Tibial artery (tissue), 4 donors: ENCODE data around the gene L3MBTL3.

Source experiments
- DNase-seq, 2 donors: peaks; one replicate each; pipeline ENCODE4 v3.0.0-alpha.2; 2019
- H3K27ac ChIP-seq, 2 donors: fragments of 200-600 bp; sonication (generic) in 1 of 2; 1 replicate in 1 of 2; 2 replicates in 1 of 2; pipeline ENCODE4 v1.5.1; 2018 to 2019; ENCODE audit warnings: mild to moderate bottlenecking in 1 of 2
- H3K27me3 ChIP-seq, 2 donors: fragments of 200-600 bp; sonication (generic) in 1 of 2; one replicate each; pipeline versions ENCODE4 v1.5.1 to v1.6.0; 2016 to 2019
- H3K36me3 ChIP-seq, 3 donors: fragments of 200-600 bp; sonication (generic) in 2 of 3; one replicate each; pipeline ENCODE4 v1.5.1; 2016 to 2019; ENCODE audit warnings: mild to moderate bottlenecking in 2 of 3
- H3K4me1 ChIP-seq, 4 donors: fragments of 200-600 bp; sonication (generic) in 2 of 4; 1 replicate in 3 of 4; 2 replicates in 1 of 4; pipeline ENCODE4 v1.5.1; 2016 to 2019
- H3K4me3 ChIP-seq, 2 donors: fragments of 200-600 bp; sonication (generic) in 1 of 2; 1 replicate in 1 of 2; 2 replicates in 1 of 2; pipeline ENCODE4 v1.5.1; 2018 to 2019; ENCODE audit warnings: mild to moderate bottlenecking in 2 of 2
- H3K9me3 ChIP-seq, 3 donors: fragments of 200-600 bp; sonication (generic) in 1 of 3; one replicate each; pipeline ENCODE4 v1.5.1; 2016 to 2019
- intact Hi-C: fragments of 100-400 bp; cut with DNase I; formaldehyde crosslinking; loops from one replicate; pipeline ENCODE4 v1.15.0; 2023; ENCODE audit warnings: low total_unique reads
- TF ChIP-seq, protein P1 (sequence below), 2 experiments: fragments of 200-600 bp in 1 of 2; fragments of 450-650 bp in 1 of 2; IDR thresholded peaks; one replicate each; pipeline ENCODE4 v1.5.1; 2017 to 2019; ENCODE audit warnings: antibody characterized with exemption in 2 of 2, mild to moderate bottlenecking in 1 of 2, moderate library complexity in 1 of 2

Gene L3MBTL3

GRCh38 chr6:130035211-130035610, 16.8 kb downstream of the L3MBTL3 start:
- intact Hi-C loops = no loop called here
- Histone ChIP-seq H3K27me3 (no peaks in the 10 kb centered on the region), H3K9me3 (no peaks in the 10 kb centered on the region), H3K36me3 (no peaks in the 10 kb centered on the region), H3K4me1 (no peaks in the 10 kb centered on the region), H3K4me3 (no peak overlapping the region), H3K27ac (no peak overlapping the region)
- DNase-seq = no peak
- TF ChIP-seq, protein P1, sequence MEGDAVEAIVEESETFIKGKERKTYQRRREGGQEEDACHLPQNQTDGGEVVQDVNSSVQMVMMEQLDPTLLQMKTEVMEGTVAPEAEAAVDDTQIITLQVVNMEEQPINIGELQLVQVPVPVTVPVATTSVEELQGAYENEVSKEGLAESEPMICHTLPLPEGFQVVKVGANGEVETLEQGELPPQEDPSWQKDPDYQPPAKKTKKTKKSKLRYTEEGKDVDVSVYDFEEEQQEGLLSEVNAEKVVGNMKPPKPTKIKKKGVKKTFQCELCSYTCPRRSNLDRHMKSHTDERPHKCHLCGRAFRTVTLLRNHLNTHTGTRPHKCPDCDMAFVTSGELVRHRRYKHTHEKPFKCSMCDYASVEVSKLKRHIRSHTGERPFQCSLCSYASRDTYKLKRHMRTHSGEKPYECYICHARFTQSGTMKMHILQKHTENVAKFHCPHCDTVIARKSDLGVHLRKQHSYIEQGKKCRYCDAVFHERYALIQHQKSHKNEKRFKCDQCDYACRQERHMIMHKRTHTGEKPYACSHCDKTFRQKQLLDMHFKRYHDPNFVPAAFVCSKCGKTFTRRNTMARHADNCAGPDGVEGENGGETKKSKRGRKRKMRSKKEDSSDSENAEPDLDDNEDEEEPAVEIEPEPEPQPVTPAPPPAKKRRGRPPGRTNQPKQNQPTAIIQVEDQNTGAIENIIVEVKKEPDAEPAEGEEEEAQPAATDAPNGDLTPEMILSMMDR (IDR thresholded peaks at IDR 0.05) = no peak

GRCh38 chr6:130037207-130037811, 18.9 kb downstream of the L3MBTL3 start:
- Histone ChIP-seq H3K9me3 (no peaks in the 10 kb centered on the region), H3K36me3 (no peaks in the 10 kb centered on the region), H3K27ac (no peak overlapping the region), H3K4me1 (no peaks in the 10 kb centered on the region), H3K27me3 (no peaks in the 10 kb centered on the region), H3K4me3 (no peak overlapping the region)
- intact Hi-C loops = no loop called here
- no peak for DNase-seq
- TF ChIP-seq, protein P1 (IDR thresholded peaks at IDR 0.05) = peak; percentile 16 to 20

- no peak overlapping the region for H3K4me3 ChIP-seq
- TF ChIP-seq, protein P1 (IDR thresholded peaks at IDR 0.05) = no peak
- intact Hi-C loops = no loop called here
- no peaks in the 10 kb centered on the region for H3K9me3 ChIP-seq
- DNase-seq = no peak
- no peaks in the 10 kb centered on the region for H3K4me1 ChIP-seq
- no peaks in the 10 kb centered on the region for H3K27me3 ChIP-seq
- H3K36me3 ChIP-seq = no peaks in the 10 kb centered on the region
- no peak overlapping the region for H3K27ac ChIP-seq
Measured at GRCh38 chr6:130041594-130041993, 23.2 kb downstream of the L3MBTL3 start.

DNA sequence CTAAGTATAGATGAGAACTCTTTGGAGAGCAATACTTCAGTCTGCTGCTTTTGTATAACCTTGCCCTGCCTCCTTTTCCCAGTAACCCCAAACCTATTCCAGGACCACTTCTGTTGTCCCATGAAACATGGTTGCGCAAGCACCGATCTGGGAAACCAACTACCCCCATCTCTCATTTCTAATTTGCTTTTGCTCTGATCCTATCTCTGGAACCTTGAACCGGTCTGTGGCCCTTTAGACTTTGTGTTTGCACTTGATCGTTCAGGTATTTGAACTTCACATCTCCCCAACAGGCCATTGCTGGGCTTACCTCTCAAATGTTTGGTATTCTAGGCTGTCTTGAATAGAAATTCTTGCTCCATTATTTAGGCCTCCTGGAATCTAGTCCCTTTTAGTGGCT, 25.0 kb downstream of the L3MBTL3 start:
- Histone ChIP-seq H3K27me3 (no peaks in the 10 kb centered on the region), H3K4me3 (no peak overlapping the region), H3K9me3 (no peaks in the 10 kb centered on the region), H3K4me1 (no peaks in the 10 kb centered on the region), H3K36me3 (no peaks in the 10 kb centered on the region), H3K27ac (no peak overlapping the region)
- TF ChIP-seq, protein P1 (IDR thresholded peaks at IDR 0.05) = no peak
- no peak for DNase-seq
- intact Hi-C loops = no loop called here

DNA sequence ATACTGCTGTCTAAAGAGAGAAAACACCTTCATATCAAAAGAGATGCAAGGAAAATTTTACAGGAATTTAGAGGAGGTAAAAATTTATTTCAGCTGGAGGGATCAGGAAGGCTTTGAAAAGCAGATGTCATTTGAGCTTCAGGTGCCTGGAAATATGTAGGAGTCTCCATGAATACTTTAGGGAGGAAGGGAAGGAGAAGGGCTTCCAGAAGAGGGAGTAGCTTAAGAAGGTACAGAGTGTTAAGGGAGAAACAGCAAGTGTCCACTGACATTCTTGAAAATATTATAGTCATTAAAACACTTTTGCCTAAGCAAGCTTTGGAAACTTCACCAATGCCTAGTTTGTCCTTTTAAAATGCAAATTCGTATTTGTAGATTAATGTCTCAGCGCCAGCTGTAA, 27.2 kb downstream of the L3MBTL3 start:
- no peaks in the 10 kb centered on the region for H3K4me1 ChIP-seq
- H3K9me3 ChIP-seq = no peaks in the 10 kb centered on the region
- peaks cover 0 to 13% (median 0%) of the 10 kb centered on the region in 3 donors for H3K36me3 ChIP-seq
- no peak overlapping the region for H3K4me3 ChIP-seq
- no peak for DNase-seq
- no peak overlapping the region for H3K27ac ChIP-seq
- no peaks in the 10 kb centered on the region for H3K27me3 ChIP-seq
- intact Hi-C loops = no loop called here
- TF ChIP-seq, protein P1 (IDR thresholded peaks at IDR 0.05) = no peak

DNA sequence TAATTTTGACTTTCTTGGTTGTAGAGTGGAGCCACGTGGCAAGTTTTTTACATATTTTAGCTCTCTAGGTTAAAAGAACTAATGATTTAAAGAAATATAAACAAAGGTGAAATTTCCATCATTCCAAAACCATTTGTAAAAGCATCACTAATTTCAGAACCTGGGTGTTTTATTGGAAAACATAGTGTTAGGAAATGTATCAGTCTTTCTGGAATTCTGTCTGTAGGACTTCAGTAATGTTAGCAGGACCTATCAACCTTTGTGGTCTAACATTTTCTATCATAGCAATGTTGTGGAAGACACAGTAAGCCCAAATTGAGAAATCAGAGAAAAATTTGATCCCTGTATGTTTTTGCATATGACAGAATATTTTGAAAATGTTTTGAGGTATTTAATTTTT, 28.3 kb downstream of the L3MBTL3 start:
- TF ChIP-seq, protein P1 (IDR thresholded peaks at IDR 0.05) = no peak
- H3K4me3 ChIP-seq = no peak overlapping the region
- no peaks in the 10 kb centered on the region for H3K9me3 ChIP-seq
- no peaks in the 10 kb centered on the region for H3K27me3 ChIP-seq
- H3K36me3 ChIP-seq = peaks cover 0 to 20% (median 4%) of the 10 kb centered on the region in 3 donors
- DNase-seq = no peak
- H3K4me1 ChIP-seq = no peaks in the 10 kb centered on the region
- intact Hi-C loops = no loop called here
- no peak overlapping the region for H3K27ac ChIP-seq
